ENCODE measurements around the gene ABL1. TPM values are rescaled to one million over a fixed set of nuclear protein-coding genes. Genes with fewer than 3 reads are reported as not detected.

Gene ABL1
- total RNA-seq, 1 experiment from 2014 or later = 78.6 TPM

DNA sequence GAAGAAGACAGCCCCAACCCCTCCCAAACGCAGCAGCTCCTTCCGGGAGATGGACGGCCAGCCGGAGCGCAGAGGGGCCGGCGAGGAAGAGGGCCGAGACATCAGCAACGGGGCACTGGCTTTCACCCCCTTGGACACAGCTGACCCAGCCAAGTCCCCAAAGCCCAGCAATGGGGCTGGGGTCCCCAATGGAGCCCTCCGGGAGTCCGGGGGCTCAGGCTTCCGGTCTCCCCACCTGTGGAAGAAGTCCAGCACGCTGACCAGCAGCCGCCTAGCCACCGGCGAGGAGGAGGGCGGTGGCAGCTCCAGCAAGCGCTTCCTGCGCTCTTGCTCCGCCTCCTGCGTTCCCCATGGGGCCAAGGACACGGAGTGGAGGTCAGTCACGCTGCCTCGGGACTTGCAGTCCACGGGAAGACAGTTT, 49.1 kb downstream of the ABL1 start:
- DNase-seq (ENCODE audit: low spot score) = no peak
- no peak overlapping the region for H3K27ac ChIP-seq (ENCODE audit: low read depth, low read length, poor library complexity, severe bottlenecking)
- no peaks in the 10 kb centered on the region for H3K9me3 ChIP-seq (ENCODE audit: low read depth, low read length, poor library complexity, severe bottlenecking)
- H3K4me1 ChIP-seq (ENCODE audit: insufficient read depth, low read length, poor library complexity, severe bottlenecking) = no peaks in the 10 kb centered on the region
- H3K27me3 ChIP-seq (replicated peaks; ENCODE audit: insufficient read depth, low read depth, low read length, poor library complexity) = no peaks in the 10 kb centered on the region
- intact Hi-C loops (cut with micrococcal nuclease; ENCODE audit: unreplicated experiment) = no loop called here
- CTCF ChIA-PET = no interaction called here
- no peak overlapping the region for H3K4me3 ChIP-seq (ENCODE audit: low read depth, low read length, poor library complexity, severe bottlenecking)
- POLR2A ChIA-PET (ENCODE audit: low non-redundant PET) = no interaction called here
- BruUV-seq (replicated peaks) = no TSS peak
- H3K36me3 ChIP-seq (ENCODE audit: insufficient read depth, low read length, poor library complexity, severe bottlenecking) = peaks cover 90% of the 10 kb centered on the region
- TF ChIP-seq EZH2 (IDR thresholded peaks at IDR 0.05; ENCODE audit: borderline replicate concordance, low read depth, low read length, poor library complexity, severe bottlenecking) (no peak), CTCF (conservative IDR thresholded peaks at IDR 0.05; ENCODE audit: low read depth, low read length) (no peak)

DNA sequence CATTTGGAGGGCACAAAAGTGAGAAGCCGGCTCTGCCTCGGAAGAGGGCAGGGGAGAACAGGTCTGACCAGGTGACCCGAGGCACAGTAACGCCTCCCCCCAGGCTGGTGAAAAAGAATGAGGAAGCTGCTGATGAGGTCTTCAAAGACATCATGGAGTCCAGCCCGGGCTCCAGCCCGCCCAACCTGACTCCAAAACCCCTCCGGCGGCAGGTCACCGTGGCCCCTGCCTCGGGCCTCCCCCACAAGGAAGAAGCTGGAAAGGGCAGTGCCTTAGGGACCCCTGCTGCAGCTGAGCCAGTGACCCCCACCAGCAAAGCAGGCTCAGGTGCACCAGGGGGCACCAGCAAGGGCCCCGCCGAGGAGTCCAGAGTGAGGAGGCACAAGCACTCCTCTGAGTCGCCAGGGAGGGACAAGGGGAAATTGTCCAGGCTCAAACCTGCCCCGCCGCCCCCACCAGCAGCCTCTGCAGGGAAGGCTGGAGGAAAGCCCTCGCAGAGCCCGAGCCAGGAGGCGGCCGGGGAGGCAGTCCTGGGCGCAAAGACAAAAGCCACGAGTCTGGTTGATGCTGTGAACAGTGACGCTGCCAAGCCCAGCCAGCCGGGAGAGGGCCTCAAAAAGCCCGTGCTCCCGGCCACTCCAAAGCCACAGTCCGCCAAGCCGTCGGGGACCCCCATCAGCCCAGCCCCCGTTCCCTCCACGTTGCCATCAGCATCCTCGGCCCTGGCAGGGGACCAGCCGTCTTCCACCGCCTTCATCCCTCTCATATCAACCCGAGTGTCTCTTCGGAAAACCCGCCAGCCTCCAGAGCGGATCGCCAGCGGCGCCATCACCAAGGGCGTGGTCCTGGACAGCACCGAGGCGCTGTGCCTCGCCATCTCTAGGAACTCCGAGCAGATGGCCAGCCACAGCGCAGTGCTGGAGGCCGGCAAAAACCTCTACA, 49.8 kb downstream of the ABL1 start:
- Histone ChIP-seq H3K4me1 (ENCODE audit: insufficient read depth, low read length, poor library complexity, severe bottlenecking) (no peaks in the 10 kb centered on the region), H3K36me3 (ENCODE audit: insufficient read depth, low read length, poor library complexity, severe bottlenecking) (peaks cover 83% of the 10 kb centered on the region), H3K4me3 (ENCODE audit: low read depth, low read length, poor library complexity, severe bottlenecking) (no peak overlapping the region), H3K27ac (ENCODE audit: low read depth, low read length, poor library complexity, severe bottlenecking) (no peak overlapping the region), H3K9me3 (ENCODE audit: low read depth, low read length, poor library complexity, severe bottlenecking) (no peaks in the 10 kb centered on the region), H3K27me3 (replicated peaks; ENCODE audit: insufficient read depth, low read depth, low read length, poor library complexity) (no peaks in the 10 kb centered on the region)
- ChIA-PET CTCF (no interaction called here), POLR2A (ENCODE audit: low non-redundant PET) (no interaction called here)
- BruUV-seq (replicated peaks) = no TSS peak
- intact Hi-C loops (cut with micrococcal nuclease; ENCODE audit: unreplicated experiment) = no loop called here
- DNase-seq (ENCODE audit: low spot score) = no peak
- TF ChIP-seq EZH2 (IDR thresholded peaks at IDR 0.05; ENCODE audit: borderline replicate concordance, low read depth, low read length, poor library complexity, severe bottlenecking) = no peak
- TF ChIP-seq CTCF (conservative IDR thresholded peaks at IDR 0.05; ENCODE audit: low read depth, low read length) = no peak

DNA sequence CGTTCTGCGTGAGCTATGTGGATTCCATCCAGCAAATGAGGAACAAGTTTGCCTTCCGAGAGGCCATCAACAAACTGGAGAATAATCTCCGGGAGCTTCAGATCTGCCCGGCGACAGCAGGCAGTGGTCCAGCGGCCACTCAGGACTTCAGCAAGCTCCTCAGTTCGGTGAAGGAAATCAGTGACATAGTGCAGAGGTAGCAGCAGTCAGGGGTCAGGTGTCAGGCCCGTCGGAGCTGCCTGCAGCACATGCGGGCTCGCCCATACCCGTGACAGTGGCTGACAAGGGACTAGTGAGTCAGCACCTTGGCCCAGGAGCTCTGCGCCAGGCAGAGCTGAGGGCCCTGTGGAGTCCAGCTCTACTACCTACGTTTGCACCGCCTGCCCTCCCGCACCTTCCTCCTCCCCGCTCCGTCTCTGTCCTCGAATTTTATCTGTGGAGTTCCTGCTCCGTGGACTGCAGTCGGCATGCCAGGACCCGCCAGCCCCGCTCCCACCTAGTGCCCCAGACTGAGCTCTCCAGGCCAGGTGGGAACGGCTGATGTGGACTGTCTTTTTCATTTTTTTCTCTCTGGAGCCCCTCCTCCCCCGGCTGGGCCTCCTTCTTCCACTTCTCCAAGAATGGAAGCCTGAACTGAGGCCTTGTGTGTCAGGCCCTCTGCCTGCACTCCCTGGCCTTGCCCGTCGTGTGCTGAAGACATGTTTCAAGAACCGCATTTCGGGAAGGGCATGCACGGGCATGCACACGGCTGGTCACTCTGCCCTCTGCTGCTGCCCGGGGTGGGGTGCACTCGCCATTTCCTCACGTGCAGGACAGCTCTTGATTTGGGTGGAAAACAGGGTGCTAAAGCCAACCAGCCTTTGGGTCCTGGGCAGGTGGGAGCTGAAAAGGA, 50.7 kb downstream of the ABL1 start:
- ChIA-PET POLR2A (ENCODE audit: low non-redundant PET) (no interaction called here), CTCF (no interaction called here)
- no TSS peak for BruUV-seq (replicated peaks)
- TF ChIP-seq EZH2 (IDR thresholded peaks at IDR 0.05; ENCODE audit: borderline replicate concordance, low read depth, low read length, poor library complexity, severe bottlenecking) = no peak
- no peak for TF ChIP-seq CTCF (conservative IDR thresholded peaks at IDR 0.05; ENCODE audit: low read depth, low read length)
- H3K27ac ChIP-seq (ENCODE audit: low read depth, low read length, poor library complexity, severe bottlenecking) = no peak overlapping the region
- H3K36me3 ChIP-seq (ENCODE audit: insufficient read depth, low read length, poor library complexity, severe bottlenecking) = peaks cover 80% of the 10 kb centered on the region
- intact Hi-C loops (cut with micrococcal nuclease; ENCODE audit: unreplicated experiment) = no loop called here
- no peaks in the 10 kb centered on the region for H3K27me3 ChIP-seq (replicated peaks; ENCODE audit: insufficient read depth, low read depth, low read length, poor library complexity)
- H3K9me3 ChIP-seq (ENCODE audit: low read depth, low read length, poor library complexity, severe bottlenecking) = no peaks in the 10 kb centered on the region
- DNase-seq (ENCODE audit: low spot score) = no peak
- no peaks in the 10 kb centered on the region for H3K4me1 ChIP-seq (ENCODE audit: insufficient read depth, low read length, poor library complexity, severe bottlenecking)
- H3K4me3 ChIP-seq (ENCODE audit: low read depth, low read length, poor library complexity, severe bottlenecking) = no peak overlapping the region

Data from A673 (cell line).